ENCODE data around the gene LRIT2. TPM values are rescaled to one million over a fixed set of nuclear protein-coding genes. Genes with fewer than 3 reads are reported as not detected.
A peak's percentile ranks its signal among the peaks of the same experiment; 100 is the strongest.

The LRIT2 gene
- total RNA-seq, 1 donor, result not detected

DNA sequence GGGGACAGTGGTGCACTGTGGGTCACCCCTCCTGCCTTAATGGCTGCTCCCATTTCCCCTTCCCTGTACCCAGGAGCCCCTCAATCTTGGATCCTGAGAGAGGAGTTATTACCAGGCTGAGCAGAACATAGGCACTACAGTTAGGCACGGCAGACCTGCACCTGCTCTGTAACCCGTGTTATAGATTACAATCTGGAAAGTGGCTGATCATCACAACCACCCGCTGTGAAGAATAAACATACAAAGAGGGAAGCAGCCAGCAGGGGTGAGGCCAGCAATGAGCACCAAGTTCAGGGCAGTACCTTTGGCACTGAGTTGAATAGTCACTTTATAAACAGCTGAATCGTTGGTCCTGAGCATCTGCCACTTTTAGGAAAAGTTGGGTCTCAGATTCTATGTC is 29.3 kb downstream of the LRIT2 start:
- TF ChIP-seq, protein P1, sequence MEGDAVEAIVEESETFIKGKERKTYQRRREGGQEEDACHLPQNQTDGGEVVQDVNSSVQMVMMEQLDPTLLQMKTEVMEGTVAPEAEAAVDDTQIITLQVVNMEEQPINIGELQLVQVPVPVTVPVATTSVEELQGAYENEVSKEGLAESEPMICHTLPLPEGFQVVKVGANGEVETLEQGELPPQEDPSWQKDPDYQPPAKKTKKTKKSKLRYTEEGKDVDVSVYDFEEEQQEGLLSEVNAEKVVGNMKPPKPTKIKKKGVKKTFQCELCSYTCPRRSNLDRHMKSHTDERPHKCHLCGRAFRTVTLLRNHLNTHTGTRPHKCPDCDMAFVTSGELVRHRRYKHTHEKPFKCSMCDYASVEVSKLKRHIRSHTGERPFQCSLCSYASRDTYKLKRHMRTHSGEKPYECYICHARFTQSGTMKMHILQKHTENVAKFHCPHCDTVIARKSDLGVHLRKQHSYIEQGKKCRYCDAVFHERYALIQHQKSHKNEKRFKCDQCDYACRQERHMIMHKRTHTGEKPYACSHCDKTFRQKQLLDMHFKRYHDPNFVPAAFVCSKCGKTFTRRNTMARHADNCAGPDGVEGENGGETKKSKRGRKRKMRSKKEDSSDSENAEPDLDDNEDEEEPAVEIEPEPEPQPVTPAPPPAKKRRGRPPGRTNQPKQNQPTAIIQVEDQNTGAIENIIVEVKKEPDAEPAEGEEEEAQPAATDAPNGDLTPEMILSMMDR (IDR thresholded peaks at IDR 0.05; ENCODE audit: insufficient read depth, low read depth, low read length), result no peak
- H3K4me3 ChIP-seq (ENCODE audit: low read depth, low read length), result no peak overlapping the region
- DNase-seq (ENCODE audit: low read depth), result no peak

DNA sequence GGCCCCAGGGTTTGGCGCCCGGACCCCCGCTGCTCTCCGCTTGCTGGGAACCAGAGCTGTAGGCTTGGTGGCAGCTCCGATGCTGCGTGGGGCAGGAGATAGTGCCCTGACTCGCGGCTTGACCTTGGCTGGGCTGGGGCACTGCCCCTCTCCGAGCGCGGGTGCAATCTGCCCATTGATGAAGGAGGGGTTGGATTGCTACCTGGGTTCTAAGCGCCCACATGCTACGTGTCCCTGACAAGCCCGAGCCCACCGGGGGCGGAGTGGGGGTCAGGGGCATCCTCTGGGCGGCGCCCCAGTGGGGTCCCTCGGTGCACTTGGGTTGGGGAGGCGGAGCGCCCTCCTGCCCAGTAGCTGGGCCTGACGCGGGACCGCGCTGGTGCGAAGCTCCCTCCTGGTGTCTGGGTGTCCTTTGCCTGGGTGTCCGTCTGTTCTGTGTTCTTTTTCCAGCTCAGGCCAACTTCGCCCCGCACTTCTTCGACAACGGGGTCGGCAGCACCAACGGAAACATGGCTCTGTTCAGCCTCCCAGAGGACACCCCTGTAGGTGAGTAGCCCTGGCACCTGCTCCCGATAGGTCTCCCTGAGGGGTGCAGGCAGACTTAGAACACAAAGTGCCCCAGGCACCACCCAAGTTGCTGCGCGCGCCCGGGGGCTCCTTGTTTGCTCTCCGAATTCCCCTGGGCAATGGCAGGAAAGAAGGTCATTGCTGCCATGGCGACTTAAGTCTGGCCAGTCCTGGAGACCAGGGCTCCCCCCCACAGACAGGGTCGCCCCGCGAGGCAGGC is 30.1 kb downstream of the LRIT2 start:
- DNase-seq (ENCODE audit: low read depth), result no peak
- TF ChIP-seq, protein P1 (IDR thresholded peaks at IDR 0.05; ENCODE audit: insufficient read depth, low read depth, low read length), result no peak
- H3K4me3 ChIP-seq (ENCODE audit: low read depth, low read length), result no peak overlapping the region

DNA sequence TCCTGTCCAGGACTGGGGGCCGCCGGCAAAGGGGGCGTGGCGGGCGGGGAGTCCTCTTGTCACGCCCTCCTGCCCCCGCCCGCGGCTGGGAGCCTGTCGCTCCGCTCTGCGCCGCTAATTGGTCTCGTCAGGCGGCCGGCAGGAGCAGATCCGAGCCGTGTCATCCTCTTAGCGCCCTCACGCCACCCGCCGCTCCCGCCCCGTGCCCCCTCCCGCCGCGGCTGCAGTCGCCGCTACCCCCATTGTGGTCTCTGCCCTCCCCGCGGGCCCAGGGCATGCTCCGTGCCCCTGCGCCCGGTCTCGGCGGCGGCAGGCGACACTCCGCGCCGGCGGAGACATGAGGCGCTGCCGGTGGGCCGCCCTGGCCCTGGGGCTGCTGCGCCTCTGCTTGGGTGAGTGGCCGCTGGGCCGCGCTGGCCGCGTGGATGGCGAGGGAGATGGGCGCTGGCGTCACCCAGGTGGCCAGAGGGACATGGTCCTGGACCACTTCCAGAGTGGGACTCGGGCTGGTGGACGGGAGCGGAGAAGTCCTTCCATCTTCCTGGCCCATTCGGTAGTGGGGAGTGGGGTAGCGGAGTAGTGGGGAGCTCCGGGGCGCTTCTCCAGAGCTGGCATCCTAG is 30.8 kb downstream of the LRIT2 start, which contains the start of gene CDHR1:
Gene CDHR1, plus strand, starts transcription at position 114 of the 620 bp plus-strand sequence. Its CDS starts 224 bp downstream, at position 338.
- no peak for DNase-seq (ENCODE audit: low read depth)
- TF ChIP-seq, protein P1 (IDR thresholded peaks at IDR 0.05; ENCODE audit: insufficient read depth, low read depth, low read length), result no peak
- H3K4me3 ChIP-seq (ENCODE audit: low read depth, low read length), result peak within 1 kb of the TSS; percentile 21

DNA sequence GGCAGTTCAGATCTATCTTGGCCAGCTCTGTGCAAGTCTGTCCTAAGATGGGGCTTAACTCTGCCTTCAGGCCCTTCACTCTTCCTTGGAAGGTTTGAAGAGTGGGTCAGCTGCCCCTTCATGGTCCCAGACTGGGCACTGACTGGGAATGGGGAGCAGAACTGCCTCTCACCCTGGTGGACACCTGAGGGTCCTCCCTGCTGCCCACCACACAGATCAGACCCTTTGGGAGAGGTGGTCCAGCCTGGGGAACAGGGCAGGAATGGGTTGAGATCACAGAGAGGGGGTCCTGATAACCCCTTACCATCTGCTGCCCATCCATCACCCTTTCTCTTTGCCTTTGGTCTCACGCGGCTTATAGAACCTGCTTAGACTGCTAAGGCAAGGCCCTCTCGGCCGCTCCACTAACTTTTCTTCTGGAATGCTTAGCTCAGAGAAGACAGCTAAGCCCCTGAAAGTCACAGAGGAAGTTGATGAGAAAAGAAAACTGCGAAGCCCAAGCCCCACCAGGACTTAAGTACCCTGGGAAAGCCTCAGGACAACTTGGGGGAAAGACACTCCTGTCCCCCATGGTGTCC is 31.4 kb downstream of the LRIT2 start:
- TF ChIP-seq, protein P1 (IDR thresholded peaks at IDR 0.05; ENCODE audit: insufficient read depth, low read depth, low read length), result no peak
- H3K4me3 ChIP-seq (ENCODE audit: low read depth, low read length), result peak overlapping the region; percentile 21
- DNase-seq (ENCODE audit: low read depth), result peak; percentile 3

DNA sequence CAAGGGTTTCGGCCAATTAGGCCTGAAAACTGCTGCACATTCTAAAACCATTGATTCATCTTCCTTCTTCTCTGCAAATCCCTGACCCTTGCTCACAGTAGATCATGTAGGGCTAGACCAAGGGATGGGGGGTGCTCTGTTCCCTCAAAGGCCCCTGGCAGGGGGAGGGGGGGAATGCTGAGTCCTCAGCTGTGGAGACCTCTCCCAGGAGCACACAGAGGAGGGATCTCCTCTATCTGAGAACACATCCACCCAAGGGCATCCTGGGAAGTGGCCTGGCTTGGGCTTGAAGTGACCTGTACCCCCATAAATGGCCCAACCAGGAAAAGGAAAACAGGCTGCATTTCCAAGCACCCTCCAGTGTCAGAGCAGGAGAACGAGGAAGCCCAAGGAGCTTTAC is 32.0 kb downstream of the LRIT2 start:
- H3K4me3 ChIP-seq (ENCODE audit: low read depth, low read length), result no peak overlapping the region
- no peak for DNase-seq (ENCODE audit: low read depth)
- TF ChIP-seq, protein P1 (IDR thresholded peaks at IDR 0.05; ENCODE audit: insufficient read depth, low read depth, low read length), result no peak

DNA sequence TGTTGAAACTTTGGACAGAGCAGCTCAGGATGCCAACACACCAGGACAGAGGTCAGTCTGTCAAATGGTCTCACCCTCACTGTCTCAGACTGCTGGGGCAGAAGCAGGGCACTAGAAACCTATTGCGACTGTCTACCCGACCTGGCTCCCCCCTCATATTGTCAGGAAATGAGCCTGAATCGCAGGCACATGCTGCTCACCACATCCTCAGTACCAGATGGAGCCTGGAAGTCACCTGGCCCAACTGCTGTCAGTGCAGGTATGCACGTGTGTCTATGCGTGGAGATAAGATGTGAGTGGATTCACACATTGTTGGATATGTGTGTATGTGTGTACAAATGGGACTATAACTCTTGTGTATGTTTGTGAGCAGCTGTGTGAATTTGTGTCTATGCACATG is 34.2 kb downstream of the LRIT2 start:
- TF ChIP-seq, protein P1 (IDR thresholded peaks at IDR 0.05; ENCODE audit: insufficient read depth, low read depth, low read length), result no peak
- H3K4me3 ChIP-seq (ENCODE audit: low read depth, low read length), result no peak overlapping the region
- DNase-seq (ENCODE audit: low read depth), result no peak

Measured in fibroblast of villous mesenchyme (primary cell).